Stimulated activated CD4-positive, alpha-beta T cell treated with anti-CD3 and anti-CD28 coated beads, Interleukin-15, amount 100 ng/mL, for 1 hour (primary cell): ENCODE data around the gene ATAD3B.
"Not testable (repeated sequence)": the region's sequence is repeated elsewhere in the genome, so short reads cannot be mapped to it uniquely, and the experiment has no call there.

Source experiments
- DNase-seq, 2 donors: peaks; one replicate each; pipeline ENCODE4 v3.0.0-alpha.2; 2020; ENCODE audit warnings: low read depth in 1 of 2, low spot score in 1 of 2

Gene ATAD3B

GRCh38 chr1:1450616-1451015 lies 20.9 kb upstream of the ATAD3B start:
- not testable (repeated sequence) for DNase-seq

GRCh38 chr1:1451696-1452364 lies 19.7 kb upstream of the ATAD3B start:
- DNase-seq, result no peak

GRCh38 chr1:1452365-1452739 lies 19.2 kb upstream of the ATAD3B start:
- not testable (repeated sequence) for DNase-seq

GRCh38 chr1:1452882-1453281 lies 18.7 kb upstream of the ATAD3B start:
- no peak for DNase-seq

- not testable (repeated sequence) for DNase-seq
Observed at GRCh38 chr1:1454286-1455056, 17.1 kb upstream of the ATAD3B start.

- no peak for DNase-seq
Observed at GRCh38 chr1:1455366-1455884, 16.1 kb upstream of the ATAD3B start.

- not testable (repeated sequence) for DNase-seq
Observed at GRCh38 chr1:1455934-1456333, 15.6 kb upstream of the ATAD3B start.

- not testable (repeated sequence) for DNase-seq
Observed at GRCh38 chr1:1456683-1457255, 14.8 kb upstream of the ATAD3B start.

- DNase-seq, result not testable (repeated sequence)
Observed at GRCh38 chr1:1459156-1459555, 12.4 kb upstream of the ATAD3B start.

GRCh38 chr1:1459711-1460110 lies 11.9 kb upstream of the ATAD3B start:
- DNase-seq, result not testable (repeated sequence)

- no peak for DNase-seq
Observed at GRCh38 chr1:1460540-1461130, 10.9 kb upstream of the ATAD3B start.

- no peak for DNase-seq
Observed at GRCh38 chr1:1461721-1462317, 9.7 kb upstream of the ATAD3B start.

GRCh38 chr1:1462318-1462966 lies 9.1 kb upstream of the ATAD3B start:
- no peak for DNase-seq

- DNase-seq, result no peak
Observed at GRCh38 chr1:1463312-1463711, 8.3 kb upstream of the ATAD3B start.

GRCh38 chr1:1468196-1468985 lies 3.2 kb upstream of the ATAD3B start:
- not testable (repeated sequence) for DNase-seq

GRCh38 chr1:1470626-1471388 lies 758 bp upstream of the ATAD3B start:
- DNase-seq, result no peak

- not testable (repeated sequence) for DNase-seq
Observed at GRCh38 chr1:1472053-1472876, 700 bp downstream of the ATAD3B start.

- not testable (repeated sequence) for DNase-seq
Observed at GRCh38 chr1:1476011-1476410, 4.4 kb downstream of the ATAD3B start.
